ENCODE data around the gene CCDC88B.

Gene CCDC88B

DNA sequence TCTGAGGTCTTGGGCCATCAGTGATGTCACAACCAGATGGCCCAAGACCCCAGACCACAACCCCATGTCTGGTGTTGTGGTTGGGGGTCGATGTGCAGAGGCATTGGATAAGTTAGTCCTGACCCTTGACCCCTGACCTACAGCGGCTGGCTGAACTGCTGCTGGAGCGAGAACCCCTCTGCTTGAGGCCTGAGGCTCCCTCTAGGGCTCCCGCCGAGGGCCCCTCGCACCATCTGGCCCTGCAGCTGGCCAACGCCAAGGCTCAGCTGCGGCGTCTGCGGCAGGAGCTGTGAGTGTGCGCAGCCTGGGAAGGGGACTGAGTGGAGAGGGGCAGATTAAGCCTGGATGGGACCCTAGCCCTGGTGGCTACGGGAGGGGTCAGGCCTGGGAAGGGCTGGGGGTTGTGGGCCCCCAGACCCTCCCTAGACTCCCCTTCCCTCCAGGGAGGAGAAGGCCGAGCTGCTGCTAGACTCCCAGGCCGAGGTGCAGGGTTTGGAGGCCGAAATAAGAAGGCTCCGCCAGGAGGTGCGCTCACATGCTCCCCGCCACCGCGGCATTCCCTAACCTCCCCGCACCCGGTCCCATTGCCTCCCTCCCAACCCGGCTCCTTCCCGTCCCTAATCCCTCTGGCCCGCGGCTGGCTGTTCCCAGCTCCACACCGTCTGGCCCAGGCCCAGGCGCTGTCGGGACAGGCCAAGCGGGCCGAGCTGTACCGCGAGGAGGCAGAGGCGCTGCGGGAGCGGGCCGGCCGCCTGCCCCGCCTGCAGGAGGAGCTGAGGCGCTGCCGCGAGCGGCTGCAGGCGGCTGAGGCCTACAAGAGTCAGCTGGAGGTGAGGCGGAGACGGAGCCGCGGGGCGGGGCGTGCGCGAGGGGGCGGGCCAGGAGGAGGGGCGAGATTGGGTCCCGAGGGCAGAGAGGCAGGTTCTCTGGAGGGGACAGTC lies 2.1 kb downstream of the CCDC88B start:
- Mint-ChIP-seq H3K36me3 (ENCODE audit: low read depth) (peaks cover 28% of the 10 kb centered on the region), H3K27me3 (ENCODE audit: low read depth) (no peaks in the 10 kb centered on the region), H3K4me1 (ENCODE audit: low read depth) (peaks cover 30% of the 10 kb centered on the region), H3K27ac (no peak overlapping the region), H3K9me3 (no peaks in the 10 kb centered on the region), H3K4me3 (peak overlapping the region; percentile 50)

DNA sequence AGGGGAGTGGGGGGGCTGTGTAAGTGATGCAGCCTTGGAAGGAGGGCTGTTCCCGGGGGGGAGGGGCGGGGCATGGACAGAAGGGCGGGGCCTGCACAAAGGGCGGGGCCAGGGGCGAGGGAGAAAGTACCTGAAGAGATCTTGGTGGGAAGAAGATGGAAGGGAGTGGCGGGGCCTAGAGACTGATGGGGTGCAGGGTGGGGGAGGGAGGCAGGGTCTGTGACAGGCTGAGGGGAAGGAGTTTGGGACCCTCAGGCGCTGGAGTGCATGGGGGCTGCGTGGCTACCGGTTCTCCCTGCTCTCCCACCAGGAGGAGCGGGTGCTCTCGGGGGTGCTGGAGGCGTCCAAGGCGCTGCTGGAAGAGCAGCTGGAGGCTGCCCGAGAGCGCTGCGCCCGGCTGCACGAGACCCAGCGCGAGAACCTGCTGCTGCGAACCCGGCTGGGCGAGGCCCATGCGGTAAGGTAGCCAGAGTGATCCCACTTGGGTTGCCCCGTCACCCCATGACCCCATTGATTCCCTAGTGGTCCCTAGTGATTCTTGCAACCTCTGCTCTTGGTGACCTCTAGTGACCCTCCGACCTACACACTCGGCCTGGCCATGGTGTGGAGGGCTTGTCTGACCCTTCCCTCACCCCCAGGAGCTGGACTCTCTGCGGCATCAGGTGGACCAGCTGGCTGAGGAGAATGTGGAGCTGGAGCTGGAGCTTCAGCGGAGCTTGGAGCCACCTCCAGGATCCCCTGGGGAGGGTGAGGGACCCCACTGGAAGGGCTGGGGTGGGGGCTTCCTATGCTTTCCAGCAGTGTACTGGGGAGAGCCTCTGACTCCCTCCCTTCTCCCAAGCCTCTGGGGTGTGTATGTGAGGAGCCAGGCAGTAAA lies 3.1 kb downstream of the CCDC88B start:
- no peaks in the 10 kb centered on the region for H3K27me3 Mint-ChIP-seq (ENCODE audit: low read depth)
- H3K4me3 Mint-ChIP-seq: peak overlapping the region; percentile 50
- H3K9me3 Mint-ChIP-seq: no peaks in the 10 kb centered on the region
- no peak overlapping the region for H3K27ac Mint-ChIP-seq
- peaks cover 26% of the 10 kb centered on the region for H3K36me3 Mint-ChIP-seq (ENCODE audit: low read depth)
- peaks cover 29% of the 10 kb centered on the region for H3K4me1 Mint-ChIP-seq (ENCODE audit: low read depth)

DNA sequence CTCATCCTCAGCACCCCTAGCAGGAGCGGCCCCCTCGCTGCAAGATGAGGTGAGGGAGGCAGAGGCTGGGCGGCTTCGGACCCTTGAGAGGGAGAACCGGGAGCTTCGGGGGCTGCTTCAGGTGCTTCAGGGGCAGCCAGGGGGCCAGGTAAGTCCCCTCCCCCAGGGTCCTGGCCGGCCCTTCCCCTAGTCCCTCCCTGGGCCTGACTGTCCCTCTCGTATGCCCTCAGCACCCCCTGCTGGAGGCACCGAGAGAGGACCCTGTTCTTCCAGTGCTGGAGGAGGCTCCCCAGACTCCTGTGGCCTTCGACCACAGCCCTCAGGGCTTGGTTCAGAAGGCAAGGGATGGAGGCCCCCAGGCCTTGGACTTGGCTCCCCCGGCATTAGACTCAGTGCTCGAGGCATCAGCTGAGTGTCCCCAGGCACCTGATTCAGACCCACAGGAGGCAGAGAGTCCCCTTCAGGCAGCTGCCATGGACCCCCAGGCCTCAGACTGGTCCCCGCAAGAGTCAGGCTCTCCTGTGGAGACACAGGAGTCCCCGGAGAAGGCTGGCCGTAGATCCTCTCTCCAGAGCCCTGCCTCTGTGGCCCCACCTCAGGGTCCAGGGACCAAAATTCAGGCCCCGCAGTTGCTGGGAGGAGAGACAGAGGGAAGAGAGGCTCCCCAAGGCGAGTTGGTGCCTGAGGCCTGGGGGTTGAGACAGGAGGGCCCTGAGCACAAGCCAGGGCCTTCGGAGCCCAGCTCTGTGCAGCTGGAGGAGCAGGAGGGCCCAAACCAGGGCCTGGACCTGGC lies 4.0 kb downstream of the CCDC88B start:
- Mint-ChIP-seq H3K36me3 (ENCODE audit: low read depth) (peaks cover 28% of the 10 kb centered on the region), H3K27ac (no peak overlapping the region), H3K9me3 (no peaks in the 10 kb centered on the region), H3K27me3 (ENCODE audit: low read depth) (no peaks in the 10 kb centered on the region), H3K4me3 (no peak overlapping the region), H3K4me1 (ENCODE audit: low read depth) (peaks cover 25% of the 10 kb centered on the region)

DNA sequence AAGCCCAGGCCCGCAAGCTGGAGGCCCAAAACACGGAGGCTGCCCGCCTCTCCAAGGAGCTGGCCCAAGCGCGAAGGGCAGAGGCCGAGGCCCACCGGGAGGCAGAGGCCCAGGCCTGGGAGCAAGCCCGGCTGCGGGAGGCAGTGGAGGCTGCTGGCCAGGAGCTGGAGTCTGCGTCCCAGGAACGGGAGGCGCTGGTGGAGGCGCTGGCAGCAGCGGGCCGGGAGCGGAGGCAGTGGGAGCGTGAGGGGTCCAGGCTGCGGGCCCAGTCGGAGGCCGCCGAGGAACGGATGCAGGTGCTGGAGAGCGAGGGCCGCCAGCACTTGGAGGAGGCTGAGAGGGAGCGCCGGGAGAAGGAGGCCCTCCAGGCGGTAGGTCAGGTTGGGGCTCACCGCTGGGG lies 4.8 kb downstream of the CCDC88B start:
- Mint-ChIP-seq H3K4me1 (ENCODE audit: low read depth) (peaks cover 17% of the 10 kb centered on the region), H3K4me3 (no peak overlapping the region), H3K36me3 (ENCODE audit: low read depth) (peaks cover 24% of the 10 kb centered on the region), H3K9me3 (no peaks in the 10 kb centered on the region), H3K27me3 (ENCODE audit: low read depth) (no peaks in the 10 kb centered on the region), H3K27ac (no peak overlapping the region)

DNA sequence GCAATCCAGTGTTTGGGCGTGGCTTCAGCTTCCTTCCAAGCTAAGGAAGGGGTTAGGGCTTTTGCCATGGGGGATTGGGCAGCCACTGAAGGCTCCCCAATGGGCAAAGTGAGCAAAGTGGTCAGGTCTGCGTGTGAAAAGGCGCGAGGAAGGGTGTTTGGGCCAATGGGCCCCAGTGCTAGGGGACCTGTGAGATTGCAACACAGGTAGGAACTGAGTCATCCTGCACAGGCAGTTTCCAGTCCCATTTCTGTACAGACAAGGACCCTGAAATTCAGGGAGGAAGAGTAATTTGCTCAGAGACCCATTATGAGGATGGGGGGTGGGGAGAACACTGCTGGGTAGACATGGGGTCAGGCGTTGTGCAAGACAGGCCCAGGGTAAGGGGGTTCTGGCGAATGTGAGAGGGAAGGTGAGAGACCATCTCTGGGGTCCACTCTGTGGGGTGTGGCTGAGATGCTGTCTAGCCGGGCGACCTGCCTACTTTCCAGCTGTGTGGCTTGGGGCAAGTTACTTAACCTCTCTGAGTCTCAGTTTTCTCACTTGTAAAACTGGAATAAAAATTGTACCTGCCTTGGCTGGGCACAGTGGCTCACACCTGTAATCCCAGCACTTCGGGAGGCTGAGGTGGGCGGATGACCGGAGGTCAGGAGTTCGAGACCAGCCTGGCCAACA lies 7.3 kb downstream of the CCDC88B start:
- Mint-ChIP-seq H3K4me1 (ENCODE audit: low read depth) (peaks cover 8% of the 10 kb centered on the region), H3K9me3 (no peaks in the 10 kb centered on the region), H3K4me3 (no peak overlapping the region), H3K36me3 (ENCODE audit: low read depth) (peaks cover 13% of the 10 kb centered on the region), H3K27me3 (ENCODE audit: low read depth) (no peaks in the 10 kb centered on the region), H3K27ac (peak overlapping the region; percentile 27)

DNA sequence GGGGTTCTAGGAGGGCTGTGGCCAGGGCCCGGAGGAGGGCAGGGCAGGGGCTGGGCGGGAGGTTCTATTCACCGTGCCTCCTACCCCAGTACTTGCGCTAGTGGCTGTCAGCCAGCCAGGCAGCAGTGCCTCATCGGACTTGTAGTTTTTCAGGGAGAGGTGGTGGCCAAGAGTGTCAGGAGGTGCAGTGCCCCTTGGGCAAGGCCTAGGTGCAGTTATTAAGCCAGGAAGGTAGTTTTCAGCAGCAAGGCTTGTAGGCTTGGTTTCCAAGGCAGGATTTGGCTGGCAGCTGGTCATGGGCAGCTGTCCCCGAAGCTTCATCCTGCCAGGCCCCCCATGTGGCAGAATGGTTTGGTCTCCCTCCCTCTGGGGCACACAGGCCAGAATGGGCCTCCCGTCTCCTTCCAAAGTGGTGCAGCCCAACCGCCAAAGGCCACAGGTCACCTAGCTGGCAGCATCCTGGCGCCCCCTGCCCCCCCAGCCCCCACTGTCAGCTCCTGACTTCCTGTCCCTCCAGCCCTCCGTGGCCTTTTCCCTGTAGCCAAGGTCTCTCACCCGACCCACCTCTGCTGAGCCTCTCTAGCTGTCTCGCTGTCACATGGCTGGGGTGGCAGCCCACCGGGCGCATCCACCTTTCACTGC lies 8.5 kb downstream of the CCDC88B start:
- Mint-ChIP-seq H3K27ac (no peak overlapping the region), H3K36me3 (ENCODE audit: low read depth) (peaks cover 13% of the 10 kb centered on the region), H3K4me1 (ENCODE audit: low read depth) (peaks cover 3% of the 10 kb centered on the region), H3K9me3 (no peaks in the 10 kb centered on the region), H3K27me3 (ENCODE audit: low read depth) (no peaks in the 10 kb centered on the region), H3K4me3 (no peak overlapping the region)

DNA sequence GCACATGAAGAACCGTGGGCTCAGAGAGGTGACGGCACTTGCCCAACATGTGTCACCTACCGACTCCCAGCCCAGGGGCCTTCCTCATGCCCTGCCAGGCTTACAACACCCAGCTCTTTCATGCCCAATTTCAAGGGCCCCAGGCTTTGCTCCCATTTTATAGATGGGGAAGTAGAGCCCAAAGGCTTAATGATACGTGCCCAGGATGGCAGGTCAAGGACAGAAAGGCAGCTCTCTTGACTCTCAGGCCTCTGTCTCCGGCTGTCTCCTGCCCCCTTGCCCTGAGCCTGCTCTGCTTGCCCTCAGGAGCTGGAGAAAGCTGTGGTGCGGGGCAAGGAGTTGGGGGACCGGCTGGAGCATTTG lies 9.0 kb downstream of the CCDC88B start:
- Mint-ChIP-seq H3K4me1 (ENCODE audit: low read depth) (peaks cover 3% of the 10 kb centered on the region), H3K27me3 (ENCODE audit: low read depth) (no peaks in the 10 kb centered on the region)

DNA sequence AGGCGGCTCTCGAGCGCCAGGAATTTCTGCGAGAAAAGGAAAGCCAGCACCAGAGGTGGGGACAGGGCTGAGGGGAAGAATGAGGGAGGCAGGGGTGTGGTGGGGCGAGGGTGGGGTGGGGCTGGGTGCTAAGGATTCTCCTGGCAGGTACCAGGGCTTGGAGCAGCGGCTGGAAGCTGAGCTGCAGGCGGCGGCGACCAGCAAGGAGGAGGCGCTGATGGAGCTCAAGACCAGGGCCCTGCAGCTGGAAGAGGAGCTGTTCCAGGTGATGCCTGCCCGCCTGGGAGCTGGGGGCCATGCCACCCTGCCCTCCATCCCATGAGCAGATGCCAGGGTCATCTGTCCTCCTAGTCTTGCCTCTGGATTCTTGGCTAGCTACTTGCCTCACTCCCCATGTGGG lies 9.4 kb downstream of the CCDC88B start:
- Mint-ChIP-seq H3K27me3 (ENCODE audit: low read depth) (no peaks in the 10 kb centered on the region), H3K4me1 (ENCODE audit: low read depth) (peaks cover 3% of the 10 kb centered on the region), H3K27ac (no peak overlapping the region), H3K9me3 (no peaks in the 10 kb centered on the region), H3K4me3 (no peak overlapping the region), H3K36me3 (ENCODE audit: low read depth) (peaks cover 13% of the 10 kb centered on the region)

More for the DNA sequence above, 9.0 kb downstream of the CCDC88B start:
- H3K36me3 Mint-ChIP-seq (ENCODE audit: low read depth): peaks cover 13% of the 10 kb centered on the region
- no peak overlapping the region for H3K4me3 Mint-ChIP-seq
- H3K27ac Mint-ChIP-seq: no peak overlapping the region
- no peaks in the 10 kb centered on the region for H3K9me3 Mint-ChIP-seq

DNA sequence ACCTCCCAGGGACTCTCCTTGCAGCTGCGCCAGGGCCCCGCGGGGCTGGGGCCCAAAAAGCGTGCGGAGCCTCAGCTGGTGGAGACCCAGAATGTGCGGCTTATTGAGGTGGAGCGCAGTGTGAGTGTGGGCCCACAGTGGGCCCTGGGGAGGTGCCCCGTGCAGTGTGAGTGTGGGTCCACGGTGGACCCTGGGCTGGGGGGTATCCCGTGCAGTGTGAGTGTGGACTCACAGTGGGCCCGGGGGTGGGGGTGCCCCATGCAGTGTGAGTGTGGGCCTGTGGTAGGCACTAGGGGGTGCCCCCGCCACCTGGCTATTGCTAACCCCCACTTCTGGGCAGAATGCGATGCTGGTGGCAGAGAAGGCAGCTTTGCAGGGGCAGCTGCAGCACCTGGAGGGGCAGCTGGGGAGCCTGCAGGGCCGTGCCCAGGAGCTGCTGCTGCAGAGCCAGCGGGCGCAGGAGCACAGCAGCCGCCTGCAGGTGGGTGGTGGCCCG lies 11.2 kb downstream of the CCDC88B start:
- Mint-ChIP-seq H3K4me1 (ENCODE audit: low read depth) (no peaks in the 10 kb centered on the region), H3K27me3 (ENCODE audit: low read depth) (no peaks in the 10 kb centered on the region), H3K4me3 (no peak overlapping the region), H3K27ac (no peak overlapping the region), H3K36me3 (ENCODE audit: low read depth) (peaks cover 8% of the 10 kb centered on the region), H3K9me3 (no peaks in the 10 kb centered on the region)

DNA sequence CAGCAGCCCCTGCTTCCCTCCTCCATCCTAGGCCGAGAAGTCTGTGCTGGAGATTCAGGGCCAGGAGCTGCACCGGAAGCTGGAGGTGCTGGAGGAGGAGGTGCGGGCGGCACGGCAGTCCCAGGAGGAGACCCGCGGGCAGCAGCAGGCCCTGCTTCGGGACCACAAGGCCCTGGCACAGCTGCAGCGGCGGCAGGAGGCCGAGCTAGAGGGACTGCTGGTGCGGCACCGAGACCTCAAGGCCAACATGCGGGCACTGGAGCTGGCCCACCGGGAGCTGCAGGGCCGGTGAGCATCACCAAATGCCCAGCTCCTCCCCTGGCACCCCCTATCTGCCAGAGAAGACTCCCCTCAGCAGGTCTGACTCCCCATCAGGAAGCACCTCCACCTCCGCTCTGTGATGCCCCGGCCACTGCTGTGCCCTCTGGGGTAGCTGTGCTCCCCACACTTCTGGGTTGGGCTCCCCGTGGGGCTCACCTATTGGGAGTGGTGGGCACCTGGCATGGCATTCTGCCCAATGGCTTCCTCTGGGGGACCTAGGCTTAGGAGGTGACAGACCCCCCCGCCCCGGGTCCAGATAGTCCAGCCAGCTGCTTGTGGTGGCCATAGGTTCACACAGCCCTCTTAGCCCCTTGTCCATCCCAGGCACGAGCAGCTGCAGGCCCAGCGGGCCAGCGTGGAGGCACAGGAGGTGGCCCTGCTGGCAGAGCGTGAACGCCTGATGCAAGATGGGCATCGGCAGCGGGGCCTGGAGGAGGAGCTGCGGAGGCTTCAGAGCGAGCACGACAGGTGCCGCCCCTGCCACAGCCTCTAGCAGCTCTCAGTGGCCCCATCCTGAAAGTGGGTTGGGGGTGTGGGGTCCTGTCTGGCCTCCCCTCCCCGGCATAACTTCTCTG lies 12.3 kb downstream of the CCDC88B start:
- H3K27ac Mint-ChIP-seq: no peak overlapping the region
- H3K4me1 Mint-ChIP-seq (ENCODE audit: low read depth): peaks cover 3% of the 10 kb centered on the region
- H3K27me3 Mint-ChIP-seq (ENCODE audit: low read depth): no peaks in the 10 kb centered on the region
- no peak overlapping the region for H3K4me3 Mint-ChIP-seq
- peaks cover 9% of the 10 kb centered on the region for H3K36me3 Mint-ChIP-seq (ENCODE audit: low read depth)
- H3K9me3 Mint-ChIP-seq: no peaks in the 10 kb centered on the region

DNA sequence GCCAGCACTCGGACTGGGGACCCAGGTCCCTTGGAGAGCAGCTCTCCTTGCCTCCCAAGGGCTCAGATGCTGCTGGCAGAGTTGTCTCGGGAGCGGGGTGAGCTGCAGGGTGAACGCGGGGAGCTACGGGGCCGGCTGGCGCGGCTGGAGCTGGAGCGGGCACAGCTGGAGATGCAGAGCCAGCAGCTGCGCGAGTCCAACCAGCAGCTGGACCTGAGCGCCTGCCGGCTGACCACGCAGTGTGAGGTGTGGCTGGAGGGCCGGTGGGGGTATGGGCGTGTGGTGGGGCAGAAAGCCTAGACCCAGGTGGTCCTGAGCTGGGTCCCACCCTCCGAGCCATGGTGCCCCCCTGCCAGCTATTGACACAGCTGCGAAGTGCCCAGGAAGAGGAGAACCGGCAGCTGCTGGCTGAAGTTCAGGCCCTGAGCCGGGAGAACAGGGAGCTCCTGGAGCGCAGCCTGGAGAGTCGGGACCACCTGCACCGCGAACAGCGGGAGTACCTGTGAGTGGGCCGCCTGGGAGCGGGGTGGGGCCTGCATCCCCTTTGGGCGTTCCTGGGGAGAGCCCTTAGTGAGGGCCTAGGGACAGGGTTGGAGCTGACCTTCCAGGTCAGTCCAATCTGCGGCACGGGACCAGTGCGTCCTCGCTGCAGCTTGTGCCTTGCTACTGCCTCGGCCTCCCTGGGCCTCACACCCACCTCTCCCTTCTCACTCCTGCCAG lies 13.2 kb downstream of the CCDC88B start:
- no peak overlapping the region for H3K4me3 Mint-ChIP-seq
- no peak overlapping the region for H3K27ac Mint-ChIP-seq
- H3K27me3 Mint-ChIP-seq (ENCODE audit: low read depth): no peaks in the 10 kb centered on the region
- H3K9me3 Mint-ChIP-seq: no peaks in the 10 kb centered on the region
- peaks cover 10% of the 10 kb centered on the region for H3K36me3 Mint-ChIP-seq (ENCODE audit: low read depth)
- peaks cover 8% of the 10 kb centered on the region for H3K4me1 Mint-ChIP-seq (ENCODE audit: low read depth)

Measured in T-helper 1 cell treated with Interleukin-12 subunit alpha and Interleukin-12 subunit beta and Interleukin-4 antibody, amounts not matched to agents 30 μg/mL and 1 μg/mL, for 36 hours (primary cell).